ENCODE data around the gene ZSCAN5A. TPM values are rescaled to one million over a fixed set of nuclear protein-coding genes. Genes with fewer than 3 reads are reported as not detected.
"Not testable (repeated sequence)": the region's sequence is repeated elsewhere in the genome, so short reads cannot be mapped to it uniquely, and the experiment has no call there.

ZSCAN5A gene
- polyA plus RNA-seq, 1 of the 3 experiments (the other 2 are of a cell fraction) = 6.8 TPM

DNA sequence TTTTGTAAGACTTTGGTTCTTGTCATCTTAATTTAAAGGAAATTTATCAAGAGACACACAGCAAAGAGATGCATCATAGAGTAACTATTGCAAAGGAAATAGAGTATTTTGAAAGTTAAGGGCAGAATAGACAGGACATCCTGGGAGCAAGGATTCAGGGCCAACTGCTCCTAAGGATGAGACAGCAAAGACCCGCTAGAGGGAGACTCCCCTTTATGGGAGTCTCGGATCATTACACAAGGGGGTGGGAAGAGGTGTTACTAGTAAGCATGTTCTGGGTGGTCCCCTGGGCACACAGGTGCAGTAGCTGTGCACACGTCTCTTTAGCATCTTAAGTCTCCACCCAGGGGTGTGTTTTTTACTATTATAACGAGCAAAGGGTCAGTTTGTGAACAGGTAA lies 102.9 kb downstream of the ZSCAN5A start (continued):
- TF ChIP-seq, protein P1, sequence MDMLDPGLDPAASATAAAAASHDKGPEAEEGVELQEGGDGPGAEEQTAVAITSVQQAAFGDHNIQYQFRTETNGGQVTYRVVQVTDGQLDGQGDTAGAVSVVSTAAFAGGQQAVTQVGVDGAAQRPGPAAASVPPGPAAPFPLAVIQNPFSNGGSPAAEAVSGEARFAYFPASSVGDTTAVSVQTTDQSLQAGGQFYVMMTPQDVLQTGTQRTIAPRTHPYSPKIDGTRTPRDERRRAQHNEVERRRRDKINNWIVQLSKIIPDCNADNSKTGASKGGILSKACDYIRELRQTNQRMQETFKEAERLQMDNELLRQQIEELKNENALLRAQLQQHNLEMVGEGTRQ (IDR thresholded peaks at IDR 0.05; ENCODE audit: borderline replicate concordance, low read depth, low read length) = no peak

DNA sequence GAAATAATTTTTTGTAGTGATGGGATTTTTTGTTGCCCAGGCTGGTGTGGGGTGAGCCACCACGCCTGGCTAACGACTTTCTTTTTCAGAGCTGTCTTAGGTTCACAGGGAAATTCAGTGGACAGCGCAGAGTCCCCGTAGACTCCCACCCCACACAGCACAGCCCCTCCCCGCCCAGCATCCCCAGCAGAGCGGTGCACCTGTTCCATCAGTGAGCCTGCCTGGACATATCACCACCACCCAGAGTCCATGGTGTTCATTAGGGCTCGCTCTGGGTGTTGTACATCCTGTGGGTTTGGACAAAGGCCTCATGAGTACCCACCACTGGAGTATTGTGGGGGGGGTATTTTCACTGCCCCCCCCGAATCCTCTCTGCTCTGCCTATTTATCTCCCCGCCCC lies 104.6 kb downstream of the ZSCAN5A start:
- H3K79me2 ChIP-seq (ENCODE audit: insufficient read depth); DNase-seq; H3F3A ChIP-seq (replicated peaks; ENCODE audit: insufficient read depth); H3K27ac ChIP-seq (ENCODE audit: low read depth in 2 of 2, low read length in 1 of 2); H3K36me3 ChIP-seq (replicated peaks in 1 of 2; ENCODE audit: control insufficient read depth in 1 of 2, insufficient read depth in 2 of 2, low read length in 1 of 2); H3K4me2 ChIP-seq; H3K9me3 ChIP-seq; H3K9me2 ChIP-seq; H3K9ac ChIP-seq; POLR2A ChIA-PET; H3K4me3 ChIP-seq (ENCODE audit: low read depth in 2 of 2, low read length in 1 of 2); H3K4me1 ChIP-seq (ENCODE audit: control insufficient read depth in 1 of 2, insufficient read depth in 2 of 2, low read depth in 1 of 2, low read length in 1 of 2); H2AFZ ChIP-seq (ENCODE audit: low read depth); H4K20me1 ChIP-seq (ENCODE audit: insufficient read depth): not testable (repeated sequence)
- H3K27me3 ChIP-seq (ENCODE audit: insufficient read depth) = peaks cover 35% of the 10 kb centered on the region; the same call in 1 of the 2 replicates
- CTCF ChIA-PET = interaction anchor here (1.9 kb wide), 1 partner anchor 123 kb away, joined by 5 read pairs; no protein-coding TSS in a partner anchor
- WGBS (ENCODE audit: low lambda C conversion rate) = 52% methylated on average over 9 of the region's 9 CpGs

DNA sequence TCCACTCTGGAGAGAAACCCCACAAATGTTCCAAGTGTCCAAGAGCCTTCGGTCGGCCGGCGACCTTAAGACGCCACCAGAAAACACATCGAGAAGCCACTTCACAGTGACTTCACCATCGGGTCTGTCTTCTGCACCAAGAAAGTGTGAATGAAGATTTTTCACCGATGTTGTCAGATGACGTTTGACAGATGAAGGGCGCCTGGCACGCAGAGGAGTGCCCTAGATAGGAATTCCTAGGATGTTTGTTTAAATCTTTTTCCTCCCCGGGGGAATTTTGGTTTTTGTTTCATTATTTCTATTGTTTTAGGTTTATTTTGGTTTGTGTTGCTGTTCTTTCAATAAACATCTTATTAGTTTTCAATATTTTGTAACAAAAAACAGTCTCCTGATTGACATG lies 105.5 kb downstream of the ZSCAN5A start:
- Histone ChIP-seq H3K27me3 (ENCODE audit: insufficient read depth) (peaks cover 35% of the 10 kb centered on the region; the same call in 1 of the 2 replicates), H3F3A (replicated peaks; ENCODE audit: insufficient read depth) (no peaks in the 10 kb centered on the region), H3K4me3 (ENCODE audit: low read depth in 2 of 2, low read length in 1 of 2) (no peak overlapping the region), H3K9ac (no peak overlapping the region), H3K9me3 (no peaks in the 10 kb centered on the region), H3K36me3 (replicated peaks in 1 of 2; ENCODE audit: control insufficient read depth in 1 of 2, insufficient read depth in 2 of 2, low read length in 1 of 2) (no peaks in the 10 kb centered on the region), H3K79me2 (ENCODE audit: insufficient read depth) (no peaks in the 10 kb centered on the region), H2AFZ (ENCODE audit: low read depth) (no peak overlapping the region), H3K27ac (ENCODE audit: low read depth in 2 of 2, low read length in 1 of 2) (no peak overlapping the region), H3K9me2 (no peaks in the 10 kb centered on the region), H4K20me1 (ENCODE audit: insufficient read depth) (no peaks in the 10 kb centered on the region), H3K4me1 (ENCODE audit: control insufficient read depth in 1 of 2, insufficient read depth in 2 of 2, low read depth in 1 of 2, low read length in 1 of 2) (no peaks in the 10 kb centered on the region), H3K4me2 (no peak overlapping the region)
- DNase-seq = no peak
- POLR2A ChIA-PET = no interaction called here
- TF ChIP-seq, protein P2, sequence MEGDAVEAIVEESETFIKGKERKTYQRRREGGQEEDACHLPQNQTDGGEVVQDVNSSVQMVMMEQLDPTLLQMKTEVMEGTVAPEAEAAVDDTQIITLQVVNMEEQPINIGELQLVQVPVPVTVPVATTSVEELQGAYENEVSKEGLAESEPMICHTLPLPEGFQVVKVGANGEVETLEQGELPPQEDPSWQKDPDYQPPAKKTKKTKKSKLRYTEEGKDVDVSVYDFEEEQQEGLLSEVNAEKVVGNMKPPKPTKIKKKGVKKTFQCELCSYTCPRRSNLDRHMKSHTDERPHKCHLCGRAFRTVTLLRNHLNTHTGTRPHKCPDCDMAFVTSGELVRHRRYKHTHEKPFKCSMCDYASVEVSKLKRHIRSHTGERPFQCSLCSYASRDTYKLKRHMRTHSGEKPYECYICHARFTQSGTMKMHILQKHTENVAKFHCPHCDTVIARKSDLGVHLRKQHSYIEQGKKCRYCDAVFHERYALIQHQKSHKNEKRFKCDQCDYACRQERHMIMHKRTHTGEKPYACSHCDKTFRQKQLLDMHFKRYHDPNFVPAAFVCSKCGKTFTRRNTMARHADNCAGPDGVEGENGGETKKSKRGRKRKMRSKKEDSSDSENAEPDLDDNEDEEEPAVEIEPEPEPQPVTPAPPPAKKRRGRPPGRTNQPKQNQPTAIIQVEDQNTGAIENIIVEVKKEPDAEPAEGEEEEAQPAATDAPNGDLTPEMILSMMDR (IDR thresholded peaks at IDR 0.05) = no peak
- TF ChIP-seq FOSL2 (IDR thresholded peaks at IDR 0.05; ENCODE audit: borderline replicate concordance, low read depth) (no peak), NFIC (IDR thresholded peaks at IDR 0.05; ENCODE audit: borderline replicate concordance) (no peak), NRF1 (IDR thresholded peaks at IDR 0.05; ENCODE audit: low read depth, low read length) (no peak), SIN3A (IDR thresholded peaks at IDR 0.05; ENCODE audit: borderline replicate concordance, low read depth, low read length) (no peak), EZH2phosphoT487 (IDR thresholded peaks at IDR 0.05; ENCODE audit: borderline replicate concordance, low read depth) (no peak), POLR2AphosphoS5 (IDR thresholded peaks at IDR 0.05; ENCODE audit: low read depth, low read length) (no peak), JUND (IDR thresholded peaks at IDR 0.05) (no peak), EP300 (IDR thresholded peaks at IDR 0.05; ENCODE audit: borderline replicate concordance in 1 of 2, low read depth in 1 of 2, low read length in 1 of 2) (no peak), TAF1 (IDR thresholded peaks at IDR 0.05; ENCODE audit: borderline replicate concordance, low read depth, low read length) (no peak), RXRA (IDR thresholded peaks at IDR 0.05; ENCODE audit: borderline replicate concordance, low read depth) (no peak), RAD21 (IDR thresholded peaks at IDR 0.05; ENCODE audit: low read length) (no peak), CHD2 (IDR thresholded peaks at IDR 0.05; ENCODE audit: low read length, partially characterized antibody) (no peak), MXI1 (IDR thresholded peaks at IDR 0.05; ENCODE audit: low read depth, low read length) (no peak)
- TF ChIP-seq, protein P3, sequence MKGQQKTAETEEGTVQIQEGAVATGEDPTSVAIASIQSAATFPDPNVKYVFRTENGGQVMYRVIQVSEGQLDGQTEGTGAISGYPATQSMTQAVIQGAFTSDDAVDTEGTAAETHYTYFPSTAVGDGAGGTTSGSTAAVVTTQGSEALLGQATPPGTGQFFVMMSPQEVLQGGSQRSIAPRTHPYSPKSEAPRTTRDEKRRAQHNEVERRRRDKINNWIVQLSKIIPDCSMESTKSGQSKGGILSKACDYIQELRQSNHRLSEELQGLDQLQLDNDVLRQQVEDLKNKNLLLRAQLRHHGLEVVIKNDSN (IDR thresholded peaks at IDR 0.05; ENCODE audit: borderline replicate concordance, low read depth) = no peak
- TF ChIP-seq, protein P4, sequence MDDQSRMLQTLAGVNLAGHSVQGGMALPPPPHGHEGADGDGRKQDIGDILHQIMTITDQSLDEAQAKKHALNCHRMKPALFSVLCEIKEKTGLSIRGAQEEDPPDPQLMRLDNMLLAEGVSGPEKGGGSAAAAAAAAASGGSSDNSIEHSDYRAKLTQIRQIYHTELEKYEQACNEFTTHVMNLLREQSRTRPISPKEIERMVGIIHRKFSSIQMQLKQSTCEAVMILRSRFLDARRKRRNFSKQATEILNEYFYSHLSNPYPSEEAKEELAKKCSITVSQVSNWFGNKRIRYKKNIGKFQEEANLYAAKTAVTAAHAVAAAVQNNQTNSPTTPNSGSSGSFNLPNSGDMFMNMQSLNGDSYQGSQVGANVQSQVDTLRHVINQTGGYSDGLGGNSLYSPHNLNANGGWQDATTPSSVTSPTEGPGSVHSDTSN (IDR thresholded peaks at IDR 0.05) = no peak
- 49% methylated on average over 11 of the region's 12 CpGs for WGBS (ENCODE audit: low lambda C conversion rate)
- CTCF ChIA-PET = interaction anchor here (1.9 kb wide), 1 partner anchor 124 kb away, joined by 5 read pairs; no protein-coding TSS in a partner anchor

DNA sequence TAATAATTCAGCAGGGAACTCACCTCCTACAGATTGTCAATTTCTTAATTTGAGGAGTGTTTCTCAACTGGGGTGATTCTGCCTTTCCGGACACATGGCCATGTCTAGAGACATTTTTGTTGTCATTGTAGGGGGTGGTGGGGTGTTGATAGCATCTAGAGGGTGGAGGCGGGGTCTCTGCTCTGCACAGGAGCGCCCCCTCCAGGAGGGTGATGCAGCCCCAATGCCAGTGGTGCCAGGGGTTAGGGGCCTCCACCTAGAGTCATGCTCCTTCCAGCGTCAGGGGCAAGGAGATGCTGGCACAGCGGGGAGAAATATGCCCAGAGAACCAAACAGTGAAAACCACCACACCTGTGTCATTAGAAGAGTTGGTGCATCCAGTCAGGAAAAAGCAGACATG lies 107.1 kb downstream of the ZSCAN5A start:
- DNase-seq, POLR2A ChIA-PET: not testable (repeated sequence)
- 3% methylated on average over 3 of the region's 5 CpGs for WGBS (ENCODE audit: low lambda C conversion rate)

More for the DNA sequence above, 107.1 kb downstream of the ZSCAN5A start:
- not testable (repeated sequence) for H3K9me3 ChIP-seq; H3K4me3 ChIP-seq (ENCODE audit: low read depth in 2 of 2, low read length in 1 of 2); H3K4me2 ChIP-seq; H3K9ac ChIP-seq; H2AFZ ChIP-seq (ENCODE audit: low read depth); H3K79me2 ChIP-seq (ENCODE audit: insufficient read depth); H3K36me3 ChIP-seq (replicated peaks in 1 of 2; ENCODE audit: control insufficient read depth in 1 of 2, insufficient read depth in 2 of 2, low read length in 1 of 2); H3K9me2 ChIP-seq; H3K4me1 ChIP-seq (ENCODE audit: control insufficient read depth in 1 of 2, insufficient read depth in 2 of 2, low read depth in 1 of 2, low read length in 1 of 2); H3F3A ChIP-seq (replicated peaks; ENCODE audit: insufficient read depth); H3K27ac ChIP-seq (ENCODE audit: low read depth in 2 of 2, low read length in 1 of 2); H4K20me1 ChIP-seq (ENCODE audit: insufficient read depth)
- CTCF ChIA-PET = interaction anchor here (1.0 to 2.4 kb wide), 2 partner anchors 25 to 131 kb away, joined by 3 to 10 read pairs; no protein-coding TSS in a partner anchor
- H3K27me3 ChIP-seq (ENCODE audit: insufficient read depth) = peaks cover 35% of the 10 kb centered on the region; the same call in 1 of the 2 replicates
